Smooth muscle cell (in vitro differentiated cells): ENCODE results near the gene CD58. TPM values are rescaled to one million over a fixed set of nuclear protein-coding genes. Genes with fewer than 3 reads are reported as not detected.

Experiments
- DNase-seq: peaks from one replicate; lab custom pipeline; 2025; ENCODE audit not compliant: unreplicated experiment; lab: John Stamatoyannopoulos, UW
- H2AFZ ChIP-seq: fragments of 200-600 bp; sonication (generic); 2 replicates; pipeline ENCODE4 v1.6.0; 2016; ENCODE audit warnings: antibody characterized with exemption, low read depth, mild to moderate bottlenecking
- H3F3A ChIP-seq: fragments of 200-600 bp; sonication (generic); 2 replicates; pipeline ENCODE4 v1.6.0; 2017; ENCODE audit warnings: antibody characterized with exemption, low read depth
- H3K27ac ChIP-seq: fragments of 200-600 bp; sonication (generic); 2 replicates; pipeline ENCODE4 v1.5.1; 2016; ENCODE audit warnings: low read depth, mild to moderate bottlenecking
- H3K27me3 ChIP-seq: fragments of 200-600 bp; sonication (generic); 2 replicates; pipeline ENCODE4 v1.6.1; 2016; ENCODE audit warnings: low read depth, mild to moderate bottlenecking
- H3K36me3 ChIP-seq: fragments of 200-600 bp; sonication (generic); 2 replicates; pipeline ENCODE4 v1.5.1; 2016; ENCODE audit warnings: low read depth
- H3K4me1 ChIP-seq: fragments of 200-600 bp; sonication (generic); 2 replicates; pipeline ENCODE4 v1.5.1; 2016; ENCODE audit warnings: low read depth
- H3K4me2 ChIP-seq: fragments of 200-600 bp; sonication (generic); 2 replicates; pipeline ENCODE4 v1.6.0; 2016; ENCODE audit warnings: mild to moderate bottlenecking
- H3K4me3 ChIP-seq: fragments of 200-600 bp; sonication (generic); 2 replicates; pipeline ENCODE4 v1.5.1; 2016; ENCODE audit warnings: mild to moderate bottlenecking
- H3K79me2 ChIP-seq: fragments of 200-600 bp; sonication (generic); 2 replicates; pipeline ENCODE4 v1.6.0; 2016; ENCODE audit warnings: low read depth, mild to moderate bottlenecking
- H3K9ac ChIP-seq: fragments of 200-600 bp; sonication (generic); 2 replicates; pipeline ENCODE4 v1.6.0; 2016; ENCODE audit warnings: low read depth
- H3K9me3 ChIP-seq: fragments of 200-600 bp; sonication (generic); replicated peaks from 2 replicates; pipeline ENCODE4 v1.5.1; 2016; ENCODE audit warnings: low read depth
- H4K20me1 ChIP-seq: fragments of 200-600 bp; sonication (generic); 2 replicates; pipeline ENCODE4 v1.6.0; 2016; ENCODE audit warnings: low read depth
- WGBS: methylation state at CpG from one replicate; pipeline ENCODE4 v1.1.7; 2016; ENCODE audit warnings: low lambda C conversion rate; 5-methylcytosine and 5-hydroxymethylcytosine counted together
- polyA plus RNA-seq: library from polyadenylated mRNA; unstranded; fragments of >200 nt; fragmentation: Nextera tagmentation; extraction: Ambion mirVana; gene quantifications from 2 replicates; pipeline ENCODE4 v1.2.1, GENCODE V29; 2016
- total RNA-seq: library from RNA; depleted of rRNA; stranded (reverse); fragments of >200 nt; gene quantifications from 2 replicates; pipeline ENCODE4 v1.2.3, GENCODE V29; 2014
- TF ChIP-seq, protein P1 (sequence below): fragments of 200-600 bp; sonication (generic); IDR thresholded peaks from 2 replicates; pipeline ENCODE4 v1.5.1; 2017; ENCODE audit warnings: borderline replicate concordance, mild to moderate bottlenecking, antibody characterized with exemption; ENCODE audit not compliant: insufficient read depth, poor library complexity, severe bottlenecking

CD58 gene
- total and polyA plus RNA-seq, 2 experiments from 2014 or later, result 33.5 to 43.8 TPM

- Histone ChIP-seq H2AFZ (no peak overlapping the region), H3K9me3 (no peaks in the 10 kb centered on the region), H3K27me3 (no peaks in the 10 kb centered on the region), H3K27ac (peak overlapping the region; percentile 82), H3K4me2 (no peak overlapping the region), H4K20me1 (no peaks in the 10 kb centered on the region), H3F3A (no peaks in the 10 kb centered on the region), H3K4me1 (no peaks in the 10 kb centered on the region), H3K36me3 (no peaks in the 10 kb centered on the region), H3K4me3 (no peak overlapping the region), H3K9ac (no peak overlapping the region), H3K79me2 (no peaks in the 10 kb centered on the region)
- 83% methylated on average over 4 of the region's 4 CpGs for WGBS
- TF ChIP-seq, protein P1, sequence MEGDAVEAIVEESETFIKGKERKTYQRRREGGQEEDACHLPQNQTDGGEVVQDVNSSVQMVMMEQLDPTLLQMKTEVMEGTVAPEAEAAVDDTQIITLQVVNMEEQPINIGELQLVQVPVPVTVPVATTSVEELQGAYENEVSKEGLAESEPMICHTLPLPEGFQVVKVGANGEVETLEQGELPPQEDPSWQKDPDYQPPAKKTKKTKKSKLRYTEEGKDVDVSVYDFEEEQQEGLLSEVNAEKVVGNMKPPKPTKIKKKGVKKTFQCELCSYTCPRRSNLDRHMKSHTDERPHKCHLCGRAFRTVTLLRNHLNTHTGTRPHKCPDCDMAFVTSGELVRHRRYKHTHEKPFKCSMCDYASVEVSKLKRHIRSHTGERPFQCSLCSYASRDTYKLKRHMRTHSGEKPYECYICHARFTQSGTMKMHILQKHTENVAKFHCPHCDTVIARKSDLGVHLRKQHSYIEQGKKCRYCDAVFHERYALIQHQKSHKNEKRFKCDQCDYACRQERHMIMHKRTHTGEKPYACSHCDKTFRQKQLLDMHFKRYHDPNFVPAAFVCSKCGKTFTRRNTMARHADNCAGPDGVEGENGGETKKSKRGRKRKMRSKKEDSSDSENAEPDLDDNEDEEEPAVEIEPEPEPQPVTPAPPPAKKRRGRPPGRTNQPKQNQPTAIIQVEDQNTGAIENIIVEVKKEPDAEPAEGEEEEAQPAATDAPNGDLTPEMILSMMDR, result no peak
- no peak for DNase-seq
Measured at GRCh38 chr1:116508085-116508983, 62.5 kb downstream of the CD58 start.

DNA sequence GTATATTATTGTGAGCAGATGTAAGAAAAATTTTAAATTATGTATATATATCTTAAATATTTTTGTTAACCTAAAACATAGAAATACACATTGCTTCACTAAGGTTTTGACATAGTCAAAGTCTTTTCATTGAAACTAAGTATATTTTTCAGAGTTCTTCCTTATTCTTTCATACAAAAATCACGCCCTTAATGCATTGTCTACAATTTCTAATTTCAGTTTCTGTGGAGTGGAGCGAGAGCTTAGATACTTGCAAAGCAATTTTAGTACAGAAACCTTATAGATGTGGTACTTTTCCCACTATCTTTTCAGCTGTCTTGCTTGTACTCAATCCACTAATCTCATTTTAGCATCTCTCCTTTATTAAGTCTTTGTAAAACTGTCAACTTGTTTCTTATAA, 63.2 kb downstream of the CD58 start:
- WGBS, result 88% methylated on average over 2 of the region's 2 CpGs
- H3K27ac ChIP-seq, result no peak overlapping the region
- no peaks in the 10 kb centered on the region for H3K36me3 ChIP-seq
- H4K20me1 ChIP-seq, result no peaks in the 10 kb centered on the region
- H3K27me3 ChIP-seq, result no peaks in the 10 kb centered on the region
- H3F3A ChIP-seq, result no peaks in the 10 kb centered on the region
- no peak overlapping the region for H2AFZ ChIP-seq
- no peaks in the 10 kb centered on the region for H3K4me1 ChIP-seq
- no peak overlapping the region for H3K4me2 ChIP-seq
- no peak for DNase-seq
- H3K4me3 ChIP-seq, result no peak overlapping the region
- H3K9me3 ChIP-seq, result no peaks in the 10 kb centered on the region
- H3K9ac ChIP-seq, result no peak overlapping the region
- TF ChIP-seq, protein P1, result no peak
- no peaks in the 10 kb centered on the region for H3K79me2 ChIP-seq

DNA sequence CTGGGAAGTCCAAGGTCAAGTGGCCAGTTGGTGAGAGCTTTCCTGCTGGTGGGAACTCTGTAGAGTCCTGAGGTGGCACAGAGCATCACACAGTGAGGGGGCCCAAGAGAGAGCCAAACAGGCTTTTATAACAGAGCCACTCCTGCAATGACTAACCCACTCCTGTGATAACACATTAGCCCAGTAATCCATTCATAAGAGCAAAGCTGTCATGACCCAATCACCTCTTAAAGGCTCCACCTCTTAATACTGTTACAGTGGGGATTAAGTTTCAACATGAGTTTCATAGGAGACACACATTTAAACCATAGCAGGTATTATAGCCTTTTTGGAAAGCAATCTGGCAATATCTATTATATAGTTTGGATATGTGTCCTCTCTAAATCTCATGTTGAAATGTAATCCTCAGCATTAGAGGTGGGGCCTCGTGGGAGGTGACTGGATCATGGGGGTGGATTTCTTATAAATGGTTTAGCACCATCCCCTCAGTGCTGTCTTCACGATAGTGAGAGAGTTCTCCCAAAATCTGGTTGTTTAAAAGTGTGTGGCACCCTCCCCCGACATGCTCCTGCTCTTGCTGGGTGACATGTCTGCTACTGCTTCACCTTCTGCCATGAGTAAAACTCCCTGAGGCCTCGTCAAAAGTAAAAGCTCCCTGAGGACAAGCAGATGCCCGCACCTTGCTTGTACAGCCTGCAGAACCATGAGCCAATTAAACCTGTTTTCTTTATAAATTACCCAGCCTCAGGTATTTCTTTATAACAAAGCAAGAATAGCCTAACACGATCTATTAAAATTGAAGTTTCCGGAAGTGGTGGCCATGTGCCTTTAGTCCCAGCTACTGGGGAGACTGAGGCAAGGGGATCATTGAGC, 64.5 kb downstream of the CD58 start:
- no peaks in the 10 kb centered on the region for H4K20me1 ChIP-seq
- no peak overlapping the region for H2AFZ ChIP-seq
- no peaks in the 10 kb centered on the region for H3F3A ChIP-seq
- H3K27ac ChIP-seq, result no peak overlapping the region
- no peak overlapping the region for H3K9ac ChIP-seq
- TF ChIP-seq, protein P1, result no peak
- H3K79me2 ChIP-seq, result no peaks in the 10 kb centered on the region
- no peak for DNase-seq
- H3K4me3 ChIP-seq, result no peak overlapping the region
- WGBS, result 90% methylated on average over 7 of the region's 7 CpGs
- H3K9me3 ChIP-seq, result no peaks in the 10 kb centered on the region
- H3K36me3 ChIP-seq, result no peaks in the 10 kb centered on the region
- H3K4me1 ChIP-seq, result no peaks in the 10 kb centered on the region
- no peaks in the 10 kb centered on the region for H3K27me3 ChIP-seq
- no peak overlapping the region for H3K4me2 ChIP-seq
